ENCODE data around the gene EXOC3L1.

The EXOC3L1 gene, protein sequence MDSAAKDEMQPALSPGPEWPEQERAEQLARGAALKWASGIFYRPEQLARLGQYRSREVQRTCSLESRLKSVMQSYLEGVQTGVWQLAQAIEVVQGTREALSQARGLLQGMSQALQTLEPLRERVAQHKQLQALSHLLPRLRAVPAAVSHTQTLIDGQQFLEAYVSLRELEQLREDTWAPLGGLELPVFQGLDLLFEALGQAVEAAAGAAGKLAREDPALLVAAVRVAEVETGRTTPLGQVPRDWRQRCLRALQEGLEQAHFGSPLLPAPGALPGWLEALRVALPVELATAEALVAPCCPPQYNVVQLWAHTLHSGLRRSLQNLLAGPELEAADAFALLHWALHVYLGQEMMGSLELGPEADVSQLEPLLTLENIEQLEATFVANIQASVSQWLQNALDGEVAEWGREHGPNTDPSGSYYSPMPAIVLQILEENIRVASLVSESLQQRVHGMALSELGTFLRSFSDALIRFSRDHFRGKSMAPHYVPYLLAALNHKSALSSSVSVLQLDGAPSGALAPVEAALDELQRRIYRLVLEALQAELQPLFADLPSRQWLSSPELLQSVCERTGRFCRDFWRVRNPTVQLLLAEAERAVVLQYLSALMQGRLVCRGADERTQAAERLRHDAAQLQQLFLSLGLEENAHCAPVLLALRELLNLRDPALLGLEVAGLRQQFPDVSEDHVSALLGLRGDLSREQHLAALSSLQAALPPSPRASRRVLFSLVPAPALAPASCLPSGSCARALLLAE

GRCh38 chr16:67190041-67190440 lies at the start of gene EXOC3L1:
Gene EXOC3L1, minus strand, starts transcription at chr16:67190136. Its CDS starts 460 bp downstream, at chr16:67189676.
- Histone ChIP-seq H3K36me3 (ENCODE audit: control insufficient read depth, insufficient read depth, low read length) (peaks cover 6% of the 10 kb centered on the region), H3K27me3 (ENCODE audit: control insufficient read depth, insufficient read depth, low read length) (no peaks in the 10 kb centered on the region), H3K9ac (ENCODE audit: low read length) (no peak within 1 kb of the TSS), H3K27ac (ENCODE audit: low read depth, low read length) (no peak within 1 kb of the TSS), H3K4me1 (ENCODE audit: control insufficient read depth, insufficient read depth, low read length) (peaks cover 12% of the 10 kb centered on the region), H3K4me3 (ENCODE audit: low read length) (no peak within 1 kb of the TSS)

GRCh38 chr16:67238806-67239470 lies 49.0 kb upstream of the EXOC3L1 start:
- H3K27ac ChIP-seq (ENCODE audit: low read depth, low read length), result no peak overlapping the region
- H3K4me1 ChIP-seq (ENCODE audit: control insufficient read depth, insufficient read depth, low read length), result no peaks in the 10 kb centered on the region
- H3K36me3 ChIP-seq (ENCODE audit: control insufficient read depth, insufficient read depth, low read length), result peaks cover 27% of the 10 kb centered on the region
- no peak overlapping the region for H3K4me3 ChIP-seq (ENCODE audit: low read length)
- no peak overlapping the region for H3K9ac ChIP-seq (ENCODE audit: low read length)
- no peaks in the 10 kb centered on the region for H3K27me3 ChIP-seq (ENCODE audit: control insufficient read depth, insufficient read depth, low read length)

GRCh38 chr16:67238278-67238575 lies 48.3 kb upstream of the EXOC3L1 start:
- Histone ChIP-seq H3K27ac (ENCODE audit: low read depth, low read length) (no peak overlapping the region), H3K36me3 (ENCODE audit: control insufficient read depth, insufficient read depth, low read length) (peaks cover 28% of the 10 kb centered on the region), H3K4me3 (ENCODE audit: low read length) (no peak overlapping the region), H3K4me1 (ENCODE audit: control insufficient read depth, insufficient read depth, low read length) (no peaks in the 10 kb centered on the region), H3K27me3 (ENCODE audit: control insufficient read depth, insufficient read depth, low read length) (no peaks in the 10 kb centered on the region), H3K9ac (ENCODE audit: low read length) (no peak overlapping the region)

- Histone ChIP-seq H3K36me3 (ENCODE audit: control insufficient read depth, insufficient read depth, low read length) (peaks cover 28% of the 10 kb centered on the region), H3K4me3 (ENCODE audit: low read length) (no peak overlapping the region)
Observed at GRCh38 chr16:67237396-67238277, 47.7 kb upstream of the EXOC3L1 start.

GRCh38 chr16:67236563-67237395 lies 46.8 kb upstream of the EXOC3L1 start:
- H3K27me3 ChIP-seq (ENCODE audit: control insufficient read depth, insufficient read depth, low read length), result no peaks in the 10 kb centered on the region
- no peak overlapping the region for H3K9ac ChIP-seq (ENCODE audit: low read length)
- H3K4me3 ChIP-seq (ENCODE audit: low read length), result no peak overlapping the region
- H3K4me1 ChIP-seq (ENCODE audit: control insufficient read depth, insufficient read depth, low read length), result no peaks in the 10 kb centered on the region
- no peak overlapping the region for H3K27ac ChIP-seq (ENCODE audit: low read depth, low read length)
- peaks cover 28% of the 10 kb centered on the region for H3K36me3 ChIP-seq (ENCODE audit: control insufficient read depth, insufficient read depth, low read length)

More at GRCh38 chr16:67237396-67238277, 47.7 kb upstream of the EXOC3L1 start:
- H3K4me1 ChIP-seq (ENCODE audit: control insufficient read depth, insufficient read depth, low read length), result no peaks in the 10 kb centered on the region
- no peak overlapping the region for H3K27ac ChIP-seq (ENCODE audit: low read depth, low read length)
- H3K9ac ChIP-seq (ENCODE audit: low read length), result no peak overlapping the region
- H3K27me3 ChIP-seq (ENCODE audit: control insufficient read depth, insufficient read depth, low read length), result no peaks in the 10 kb centered on the region

GRCh38 chr16:67235816-67236562 lies 46.1 kb upstream of the EXOC3L1 start:
- Histone ChIP-seq H3K27me3 (ENCODE audit: control insufficient read depth, insufficient read depth, low read length) (no peaks in the 10 kb centered on the region), H3K27ac (ENCODE audit: low read depth, low read length) (no peak overlapping the region), H3K9ac (ENCODE audit: low read length) (no peak overlapping the region), H3K4me3 (ENCODE audit: low read length) (no peak overlapping the region), H3K4me1 (ENCODE audit: control insufficient read depth, insufficient read depth, low read length) (no peaks in the 10 kb centered on the region), H3K36me3 (ENCODE audit: control insufficient read depth, insufficient read depth, low read length) (peaks cover 32% of the 10 kb centered on the region)

DNA sequence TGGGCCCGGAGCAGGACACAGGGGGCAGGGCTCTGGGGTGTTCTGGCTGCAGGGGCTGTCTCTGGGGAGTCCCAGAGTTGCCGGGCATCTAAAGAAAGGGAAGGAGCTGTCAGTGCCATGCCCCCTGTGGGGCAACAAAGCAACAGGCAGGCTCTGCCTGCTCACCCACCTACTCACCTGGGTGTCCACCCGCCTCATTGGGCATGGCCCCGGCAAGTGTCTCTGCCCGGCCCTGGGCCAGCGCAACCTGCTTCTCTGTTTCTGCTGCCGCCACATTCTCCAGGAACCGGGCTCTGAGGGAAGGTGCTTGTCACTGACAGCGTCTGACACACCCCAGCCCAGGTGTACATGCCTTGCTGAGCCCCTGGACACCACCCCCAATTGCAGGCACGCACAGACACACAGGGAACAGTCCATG lies 44.3 kb upstream of the EXOC3L1 start:
- H3K9ac ChIP-seq (ENCODE audit: low read length), result no peak overlapping the region
- peaks cover 43% of the 10 kb centered on the region for H3K36me3 ChIP-seq (ENCODE audit: control insufficient read depth, insufficient read depth, low read length)
- no peak overlapping the region for H3K27ac ChIP-seq (ENCODE audit: low read depth, low read length)
- H3K27me3 ChIP-seq (ENCODE audit: control insufficient read depth, insufficient read depth, low read length), result no peaks in the 10 kb centered on the region
- no peak overlapping the region for H3K4me3 ChIP-seq (ENCODE audit: low read length)
- no peaks in the 10 kb centered on the region for H3K4me1 ChIP-seq (ENCODE audit: control insufficient read depth, insufficient read depth, low read length)

GRCh38 chr16:67233596-67233995 lies 43.7 kb upstream of the EXOC3L1 start:
- no peak overlapping the region for H3K27ac ChIP-seq (ENCODE audit: low read depth, low read length)

GRCh38 chr16:67230809-67231660 lies 41.1 kb upstream of the EXOC3L1 start:
- no peak overlapping the region for H3K4me3 ChIP-seq (ENCODE audit: low read length)
- no peak overlapping the region for H3K27ac ChIP-seq (ENCODE audit: low read depth, low read length)
- H3K9ac ChIP-seq (ENCODE audit: low read length), result no peak overlapping the region
- H3K4me1 ChIP-seq (ENCODE audit: control insufficient read depth, insufficient read depth, low read length), result peaks cover 6% of the 10 kb centered on the region
- H3K36me3 ChIP-seq (ENCODE audit: control insufficient read depth, insufficient read depth, low read length), result peaks cover 36% of the 10 kb centered on the region
- H3K27me3 ChIP-seq (ENCODE audit: control insufficient read depth, insufficient read depth, low read length), result no peaks in the 10 kb centered on the region

More at GRCh38 chr16:67233596-67233995, 43.7 kb upstream of the EXOC3L1 start:
- Histone ChIP-seq H3K36me3 (ENCODE audit: control insufficient read depth, insufficient read depth, low read length) (peaks cover 43% of the 10 kb centered on the region), H3K4me1 (ENCODE audit: control insufficient read depth, insufficient read depth, low read length) (no peaks in the 10 kb centered on the region), H3K4me3 (ENCODE audit: low read length) (no peak overlapping the region), H3K27me3 (ENCODE audit: control insufficient read depth, insufficient read depth, low read length) (no peaks in the 10 kb centered on the region), H3K9ac (ENCODE audit: low read length) (no peak overlapping the region)

All from rectal smooth muscle tissue (tissue), 1 donor.